ENCODE measurements around the gene BCAP31.
"Not testable (repeated sequence)": the region's sequence is repeated elsewhere in the genome, so short reads cannot be mapped to it uniquely, and the experiment has no call there.

The BCAP31 gene

DNA sequence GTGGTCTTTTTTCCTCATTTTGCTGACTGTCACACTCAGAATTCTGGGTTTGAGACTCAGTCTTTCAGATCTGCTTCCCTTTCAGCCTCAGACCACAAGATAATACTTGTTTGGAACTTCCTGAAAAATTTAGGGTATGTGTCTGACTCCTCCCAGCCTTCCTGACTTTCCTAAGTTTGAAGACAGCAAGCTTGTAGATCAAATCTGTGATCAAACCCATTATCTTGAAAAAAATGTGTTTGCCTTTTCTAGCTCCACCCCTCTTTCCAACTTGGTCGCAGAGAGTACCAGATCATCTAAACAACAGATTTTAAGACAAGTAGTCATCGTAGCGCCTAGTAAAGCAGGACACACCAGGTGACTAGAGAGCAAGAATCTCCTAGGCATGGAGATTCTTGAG is 9.9 kb downstream of the BCAP31 start:
- H3K27ac Mint-ChIP-seq: no peak overlapping the region
- no peak overlapping the region for H3K4me3 Mint-ChIP-seq
- no peaks in the 10 kb centered on the region for H3K9me3 Mint-ChIP-seq
- ATAC-seq: no peak
- DNase-seq (ENCODE audit: low spot score in 2 of 2): no peak
- H3K36me3 Mint-ChIP-seq: peaks cover 91% of the 10 kb centered on the region
- peaks cover 11% of the 10 kb centered on the region for H3K4me1 Mint-ChIP-seq

DNA sequence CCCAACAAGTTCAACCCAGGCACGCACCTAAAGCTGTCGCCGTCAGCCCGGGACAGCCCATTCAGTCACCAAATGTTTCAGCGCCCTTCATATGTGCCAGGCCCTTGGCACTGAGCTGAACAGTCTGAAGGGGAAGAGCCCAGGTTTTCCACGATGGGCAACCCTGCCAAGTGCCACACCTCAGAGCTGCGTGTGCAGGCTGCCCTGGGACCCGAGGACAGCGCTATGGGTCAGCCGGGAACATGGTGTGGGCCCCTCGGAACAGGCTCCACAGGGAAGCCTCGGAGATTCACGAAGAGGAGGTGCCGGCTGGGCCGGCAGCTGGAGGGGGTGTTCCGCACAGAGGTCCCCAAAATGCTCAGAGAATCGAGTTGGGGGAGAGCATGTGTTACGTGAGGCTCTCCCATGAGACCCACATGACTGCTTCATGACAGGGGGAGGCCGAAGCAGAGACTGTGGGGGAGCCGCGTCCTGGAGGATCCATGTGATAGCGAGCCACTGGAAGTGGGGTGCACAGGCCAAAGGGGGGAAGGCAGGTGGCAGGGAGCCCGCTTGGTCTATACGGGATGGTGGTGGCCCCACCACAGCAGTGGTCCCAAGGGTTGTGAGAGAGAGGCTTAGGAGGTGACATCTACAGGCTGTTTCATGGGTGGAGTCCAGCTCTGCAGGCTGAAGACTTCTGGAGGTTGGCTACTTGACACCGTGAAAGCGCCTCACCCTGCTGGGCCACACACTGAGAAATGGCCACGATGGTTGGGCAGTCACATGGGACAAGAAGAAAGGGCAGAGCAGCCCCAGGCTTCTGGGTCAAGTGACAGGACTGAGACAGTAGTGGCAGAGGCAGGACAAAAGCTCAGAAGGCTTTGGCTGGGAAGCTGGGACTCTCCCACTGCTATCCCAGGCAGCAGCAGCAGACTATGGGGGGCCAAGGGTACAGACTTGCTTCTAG is 14.2 kb downstream of the BCAP31 start:
- ATAC-seq (no peak), DNase-seq (ENCODE audit: low spot score in 2 of 2) (no peak)
- H3K36me3 Mint-ChIP-seq: peaks cover 64% of the 10 kb centered on the region
- H3K9me3 Mint-ChIP-seq: no peaks in the 10 kb centered on the region
- no peak overlapping the region for H3K4me3 Mint-ChIP-seq
- H3K27ac Mint-ChIP-seq: no peak overlapping the region
- peaks cover 14% of the 10 kb centered on the region for H3K4me1 Mint-ChIP-seq

- Mint-ChIP-seq H3K4me3 (no peak overlapping the region), H3K36me3 (peaks cover 53% of the 10 kb centered on the region), H3K27ac (no peak overlapping the region), H3K9me3 (no peaks in the 10 kb centered on the region), H3K4me1 (peaks cover 14% of the 10 kb centered on the region)
- DNase-seq (ENCODE audit: low spot score in 2 of 2) (no peak), ATAC-seq (peak; percentile 55)
These were observed 15.8 kb downstream of the BCAP31 start for GRCh38 chrX:153708415-153708814.

DNA sequence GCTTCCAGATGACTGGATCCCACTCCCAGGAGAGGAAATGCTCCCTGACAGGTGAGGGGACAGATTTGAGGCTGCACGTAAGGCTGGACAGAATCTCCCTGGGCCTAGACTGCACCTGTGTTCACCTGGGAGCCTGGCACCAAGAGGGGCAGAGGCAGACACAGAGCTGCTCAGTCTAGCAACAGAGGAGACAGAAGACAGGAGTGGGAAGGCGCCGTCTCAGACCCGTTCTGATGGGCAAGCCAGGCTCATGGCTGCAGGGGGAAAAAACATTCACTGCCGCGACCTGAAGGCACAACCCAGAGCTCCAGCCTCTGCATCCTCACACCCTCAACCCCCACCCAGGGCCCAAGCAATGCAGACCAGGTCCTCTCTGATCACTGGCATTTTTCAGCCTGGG is 16.8 kb downstream of the BCAP31 start:
- no peaks in the 10 kb centered on the region for H3K9me3 Mint-ChIP-seq
- DNase-seq (ENCODE audit: low spot score in 2 of 2): no peak
- H3K36me3 Mint-ChIP-seq: peaks cover 54% of the 10 kb centered on the region
- H3K27ac Mint-ChIP-seq: no peak overlapping the region
- ATAC-seq: no peak
- H3K4me3 Mint-ChIP-seq: no peak overlapping the region
- H3K4me1 Mint-ChIP-seq: peaks cover 14% of the 10 kb centered on the region

GRCh38 chrX:153706799-153707198 is 17.4 kb downstream of the BCAP31 start:
- ATAC-seq (no peak), DNase-seq (ENCODE audit: low spot score in 2 of 2) (no peak)
- no peak overlapping the region for H3K4me3 Mint-ChIP-seq
- H3K36me3 Mint-ChIP-seq: peaks cover 55% of the 10 kb centered on the region
- H3K4me1 Mint-ChIP-seq: peaks cover 14% of the 10 kb centered on the region
- H3K9me3 Mint-ChIP-seq: no peaks in the 10 kb centered on the region
- peak overlapping the region; percentile 81 for H3K27ac Mint-ChIP-seq

DNA sequence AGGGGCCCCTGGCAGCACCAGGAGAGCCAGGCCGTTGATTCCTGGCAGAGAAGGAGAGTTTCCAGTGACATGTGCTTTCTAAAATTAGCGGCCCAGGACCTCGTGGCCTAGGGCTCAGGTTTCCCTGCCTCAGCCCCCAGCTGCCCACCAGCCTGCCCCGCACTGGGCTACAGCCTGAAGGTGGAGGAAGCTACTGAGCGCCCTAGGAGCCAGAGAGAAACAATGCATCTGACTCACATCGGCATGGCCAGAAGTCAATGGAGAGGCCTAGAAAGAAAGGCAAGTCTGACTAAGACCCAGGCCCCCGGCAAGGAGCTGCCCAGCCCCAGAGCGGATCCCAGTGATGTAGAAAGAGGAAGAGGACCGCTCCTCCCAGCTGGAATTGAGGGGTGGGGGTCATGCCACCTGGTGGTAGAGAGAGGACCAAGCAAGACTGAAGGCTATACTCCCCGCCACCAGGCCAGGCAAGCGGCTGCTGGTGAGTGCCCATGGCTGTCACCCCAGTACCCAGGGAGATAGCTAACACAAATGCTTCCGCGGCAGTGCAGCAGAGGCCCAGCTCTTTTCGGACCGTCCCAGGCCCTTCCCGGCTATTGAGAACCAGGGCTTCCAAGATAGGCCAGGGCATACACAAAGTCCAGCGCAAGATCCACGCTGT is 18.7 kb downstream of the BCAP31 start:
- ATAC-seq: not testable (repeated sequence)
- peaks cover 53% of the 10 kb centered on the region for H3K36me3 Mint-ChIP-seq

DNA sequence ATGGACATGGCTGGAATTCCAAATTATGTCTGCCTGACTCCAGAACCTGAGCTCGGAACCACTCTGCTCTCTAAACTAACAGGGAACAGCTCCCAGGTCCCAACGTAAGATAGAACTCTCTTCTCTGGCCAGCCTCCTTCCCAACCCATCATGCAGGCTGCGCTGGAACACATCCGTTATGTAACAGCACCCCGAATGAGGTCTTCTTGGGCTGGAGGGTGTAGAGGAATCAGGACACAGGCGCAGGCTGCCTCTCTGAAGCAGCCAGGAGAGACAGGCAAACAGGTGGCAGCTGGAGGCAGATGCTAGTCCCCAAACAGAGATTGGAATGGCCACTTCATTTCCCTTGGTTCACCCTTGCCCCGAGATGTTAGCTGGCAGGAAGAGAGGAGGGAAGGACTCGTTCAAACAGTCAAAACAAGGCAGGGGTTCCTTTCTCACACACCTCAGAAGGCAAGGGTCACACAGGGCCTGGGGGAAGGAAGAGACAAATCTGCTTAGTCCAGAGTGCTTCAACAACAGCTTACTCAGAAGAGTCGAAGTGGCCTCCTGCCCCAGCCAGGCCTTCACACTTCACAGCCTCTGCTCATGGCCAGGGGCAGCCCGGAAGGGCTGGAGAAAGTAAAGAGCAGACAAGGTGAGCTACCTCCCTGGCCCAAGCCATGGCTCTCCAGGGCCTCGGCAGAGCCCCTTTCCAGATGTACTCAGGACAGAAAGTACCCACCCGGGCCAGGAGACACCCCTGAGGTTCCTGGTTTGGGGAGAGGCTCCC is 19.4 kb downstream of the BCAP31 start:
- not testable (repeated sequence) for H3K4me3 Mint-ChIP-seq; DNase-seq (ENCODE audit: low spot score in 2 of 2); H3K4me1 Mint-ChIP-seq; H3K27ac Mint-ChIP-seq; ATAC-seq; H3K9me3 Mint-ChIP-seq
- peaks cover 50% of the 10 kb centered on the region for H3K36me3 Mint-ChIP-seq

More for the DNA sequence above, 18.7 kb downstream of the BCAP31 start:
- not testable (repeated sequence) for H3K9me3 Mint-ChIP-seq; H3K4me1 Mint-ChIP-seq; H3K4me3 Mint-ChIP-seq; DNase-seq (ENCODE audit: low spot score in 2 of 2)
- H3K27ac Mint-ChIP-seq: peak overlapping the region; percentile 81

GRCh38 chrX:153704021-153704526 is 20.1 kb downstream of the BCAP31 start:
- H3K4me3 Mint-ChIP-seq: no peak overlapping the region
- no peak overlapping the region for H3K27ac Mint-ChIP-seq
- no peak for ATAC-seq
- H3K4me1 Mint-ChIP-seq: peaks cover 8% of the 10 kb centered on the region
- H3K36me3 Mint-ChIP-seq: peaks cover 50% of the 10 kb centered on the region
- DNase-seq (ENCODE audit: low spot score in 2 of 2): no peak
- no peaks in the 10 kb centered on the region for H3K9me3 Mint-ChIP-seq

DNA sequence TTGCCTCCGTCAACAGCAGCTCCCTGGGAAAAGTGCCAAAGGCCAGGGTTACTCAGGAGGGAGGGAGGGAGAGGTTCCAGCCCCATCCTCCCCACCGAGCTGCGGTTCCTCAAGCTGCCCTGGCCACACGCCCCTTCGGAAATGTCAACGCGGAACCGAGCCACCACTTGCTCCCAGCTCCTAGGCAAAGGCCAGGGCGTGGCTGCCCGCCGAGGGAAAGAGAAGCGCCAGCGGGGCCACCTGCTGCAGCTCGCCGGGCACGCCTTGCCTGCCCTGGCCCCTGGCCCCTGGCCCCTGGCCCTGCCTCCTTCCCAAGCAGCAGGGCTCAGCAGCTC is 21.2 kb downstream of the BCAP31 start:
- DNase-seq (ENCODE audit: low spot score in 2 of 2) (no peak), ATAC-seq (no peak)
- peaks cover 8% of the 10 kb centered on the region for H3K4me1 Mint-ChIP-seq
- no peak overlapping the region for H3K27ac Mint-ChIP-seq
- H3K9me3 Mint-ChIP-seq: no peaks in the 10 kb centered on the region
- no peak overlapping the region for H3K4me3 Mint-ChIP-seq
- peaks cover 41% of the 10 kb centered on the region for H3K36me3 Mint-ChIP-seq

DNA sequence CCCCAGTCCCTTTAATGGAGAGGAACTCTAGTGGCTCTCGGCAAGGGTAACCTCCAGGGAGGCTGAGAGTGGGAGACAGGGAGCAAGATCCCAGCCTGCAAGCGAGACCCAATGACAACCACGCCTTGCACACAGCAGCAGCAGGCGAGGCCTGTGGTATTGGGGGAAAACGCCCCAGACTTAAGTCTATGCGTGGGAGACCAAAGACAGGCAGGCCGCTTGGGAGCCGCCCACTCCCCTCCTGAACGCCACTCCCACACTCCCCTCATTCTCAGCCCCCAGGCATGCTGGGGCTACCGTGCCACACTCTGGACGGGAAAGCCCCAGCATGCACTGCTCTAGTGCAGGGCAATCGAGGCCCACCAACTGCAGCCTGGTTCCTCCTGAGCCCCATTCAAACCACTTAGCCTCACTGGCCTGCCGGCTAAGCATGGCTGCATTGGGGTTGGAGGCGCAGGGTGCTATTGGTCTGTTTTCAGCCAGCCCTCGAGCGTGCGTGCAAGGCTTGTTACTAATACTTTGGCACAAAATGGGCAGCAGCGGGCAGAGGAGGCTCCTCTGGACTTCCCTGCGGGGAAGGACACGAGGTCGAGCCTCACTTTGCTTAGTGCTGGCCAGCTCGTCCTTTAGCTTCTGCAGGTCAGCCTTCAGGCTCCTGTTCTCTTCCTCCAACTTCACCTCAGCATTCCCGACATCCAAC is 21.7 kb downstream of the BCAP31 start:
- peaks cover 41% of the 10 kb centered on the region for H3K36me3 Mint-ChIP-seq

DNA sequence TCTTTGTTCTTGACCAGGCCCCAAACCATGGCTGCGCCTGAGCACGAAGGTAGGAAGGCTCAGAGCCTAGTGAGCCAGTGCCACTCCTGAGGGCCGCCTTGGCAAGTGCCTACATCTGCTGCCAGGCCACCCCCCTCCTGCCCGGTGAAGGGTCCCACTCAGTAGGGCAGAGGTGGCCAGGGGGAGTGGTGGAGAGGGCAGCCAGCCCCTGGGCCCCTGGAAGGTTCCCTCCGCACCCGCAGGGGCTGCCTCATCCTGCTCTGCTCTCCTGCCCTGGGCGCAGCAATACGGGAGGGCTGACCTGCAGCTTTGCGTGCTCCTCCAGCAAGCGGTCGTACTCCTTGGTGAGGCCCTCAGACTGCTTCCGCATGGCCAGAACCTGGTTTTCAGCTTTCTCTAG is 22.5 kb downstream of the BCAP31 start:
- Mint-ChIP-seq H3K4me3 (no peak overlapping the region), H3K9me3 (no peaks in the 10 kb centered on the region), H3K4me1 (peaks cover 6% of the 10 kb centered on the region), H3K36me3 (peaks cover 41% of the 10 kb centered on the region), H3K27ac (no peak overlapping the region)
- DNase-seq (ENCODE audit: low spot score in 2 of 2): no peak
- no peak for ATAC-seq

More for the DNA sequence above, 21.7 kb downstream of the BCAP31 start:
- ATAC-seq (no peak), DNase-seq (ENCODE audit: low spot score in 2 of 2) (no peak)
- Mint-ChIP-seq H3K4me3 (no peak overlapping the region), H3K9me3 (no peaks in the 10 kb centered on the region), H3K4me1 (peaks cover 8% of the 10 kb centered on the region), H3K27ac (no peak overlapping the region)

DNA sequence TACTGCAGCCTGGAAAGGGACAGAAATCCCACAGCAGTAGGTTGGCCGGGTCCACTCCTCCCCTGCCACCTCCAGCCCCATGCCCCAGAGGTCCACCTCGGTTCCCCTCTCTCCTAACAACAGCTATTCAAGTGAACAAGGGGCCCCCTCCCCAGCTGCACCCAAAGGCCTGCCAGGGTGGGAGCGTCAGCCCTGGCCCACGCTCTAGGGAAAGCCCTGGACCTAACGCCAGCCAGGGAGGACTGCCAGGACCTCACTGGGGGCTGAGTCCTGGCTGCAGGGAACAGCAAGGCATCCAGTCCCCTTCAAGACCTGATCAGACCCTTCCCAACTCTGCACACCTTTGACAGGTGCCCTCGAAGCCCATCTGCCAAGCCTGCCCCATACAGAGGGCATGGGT is 23.2 kb downstream of the BCAP31 start:
- H3K27ac Mint-ChIP-seq: peak overlapping the region; percentile 34
- H3K9me3 Mint-ChIP-seq: no peaks in the 10 kb centered on the region
- no peak overlapping the region for H3K4me3 Mint-ChIP-seq
- no peaks in the 10 kb centered on the region for H3K4me1 Mint-ChIP-seq
- ATAC-seq (no peak), DNase-seq (ENCODE audit: low spot score in 2 of 2) (no peak)
- H3K36me3 Mint-ChIP-seq: peaks cover 38% of the 10 kb centered on the region

DNA sequence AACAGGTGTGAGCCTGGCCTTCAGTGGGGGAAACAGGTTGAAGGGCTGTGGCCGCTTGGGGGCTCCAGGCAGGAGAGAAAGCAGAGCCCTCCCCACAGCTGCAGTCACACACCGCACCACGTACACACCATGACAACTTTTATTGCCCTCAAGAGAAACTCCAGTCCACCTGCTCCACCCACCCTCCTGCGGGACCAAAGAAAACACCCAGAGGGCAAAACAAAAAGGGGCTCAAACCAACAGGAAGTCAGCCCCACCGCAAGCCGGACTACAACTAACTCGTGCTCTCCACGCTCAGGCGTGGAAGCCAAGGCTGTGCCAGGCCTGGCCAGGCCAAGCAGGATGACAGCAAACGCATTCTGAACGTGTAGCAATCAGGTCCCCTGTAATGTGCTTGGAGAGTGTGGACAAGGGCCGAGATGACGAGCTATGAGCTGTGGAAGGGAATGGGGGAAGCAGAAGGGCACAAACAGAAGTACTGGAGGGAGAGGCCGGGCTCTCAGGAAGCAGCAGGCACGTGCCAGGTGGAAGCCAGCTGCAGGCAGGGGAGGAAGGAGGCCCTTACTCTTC is 23.7 kb downstream of the BCAP31 start:
- Mint-ChIP-seq H3K4me3 (no peak overlapping the region), H3K36me3 (peaks cover 35% of the 10 kb centered on the region), H3K9me3 (no peaks in the 10 kb centered on the region), H3K27ac (peak overlapping the region; percentile 34), H3K4me1 (no peaks in the 10 kb centered on the region)
- DNase-seq (ENCODE audit: low spot score in 2 of 2) (no peak), ATAC-seq (no peak)

DNA sequence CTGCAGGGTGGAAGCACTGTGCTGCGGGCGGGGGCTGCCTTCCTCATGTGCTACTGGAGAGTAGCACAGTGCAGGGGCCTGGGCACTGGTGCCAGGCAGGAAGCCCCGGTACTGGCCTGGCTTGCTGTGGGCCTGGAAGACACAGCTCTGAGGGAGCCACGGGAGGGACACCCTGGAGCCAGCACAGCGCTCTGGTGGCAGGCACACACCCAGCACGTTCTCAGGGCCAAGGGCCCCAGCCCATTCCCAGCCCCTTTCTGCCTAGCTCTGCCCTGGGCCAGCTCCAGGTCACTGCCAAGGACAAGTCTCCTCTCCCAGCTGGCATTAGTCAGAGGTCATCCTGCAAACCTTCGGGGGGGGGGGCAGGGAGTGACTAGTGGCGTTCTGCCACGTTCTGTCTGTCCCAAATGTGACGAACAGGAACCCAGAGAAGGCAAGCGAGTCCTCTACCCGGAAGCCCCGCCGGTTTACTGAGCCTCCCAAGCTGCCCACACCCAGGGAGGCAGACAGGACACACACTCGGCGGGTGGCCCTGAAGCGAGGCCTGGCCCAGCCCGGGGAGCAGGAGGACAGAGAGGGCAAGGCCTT is 24.3 kb downstream of the BCAP31 start:
- H3K4me3 Mint-ChIP-seq; DNase-seq (ENCODE audit: low spot score in 2 of 2); H3K4me1 Mint-ChIP-seq; H3K9me3 Mint-ChIP-seq; ATAC-seq; H3K27ac Mint-ChIP-seq: not testable (repeated sequence)
- H3K36me3 Mint-ChIP-seq: peaks cover 35% of the 10 kb centered on the region
